ENCODE data around the gene PPIF.
A peak's percentile ranks its signal among the peaks of the same experiment; 100 is the strongest.

PPIF gene

GRCh38 chr10:79402625-79402946, 55.3 kb downstream of the PPIF start:
- H3K36me3 ChIP-seq (ENCODE audit: control insufficient read depth in 1 of 2, insufficient read depth in 2 of 2, low read length in 2 of 2): no peaks in the 10 kb centered on the region
- no peak overlapping the region for H3K27ac ChIP-seq (ENCODE audit: low read depth, low read length)
- H3K9me3 ChIP-seq (ENCODE audit: control insufficient read depth in 1 of 2, low read length in 2 of 2): no peaks in the 10 kb centered on the region
- no peaks in the 10 kb centered on the region for H3K27me3 ChIP-seq (ENCODE audit: control insufficient read depth in 1 of 2, insufficient read depth in 2 of 2, low read length in 2 of 2)
- peaks cover 47 to 58% of the 10 kb centered on the region in 2 donors for H3K4me1 ChIP-seq (ENCODE audit: control insufficient read depth in 1 of 2, insufficient read depth in 2 of 2, low read length in 2 of 2)
- no peak overlapping the region for H3K4me3 ChIP-seq (ENCODE audit: low read depth in 1 of 2, low read length in 2 of 2)
- H3K9ac ChIP-seq (ENCODE audit: low read depth in 1 of 2, low read length in 2 of 2): no peak overlapping the region

- H3K4me1 ChIP-seq (ENCODE audit: control insufficient read depth in 1 of 2, insufficient read depth in 2 of 2, low read length in 2 of 2): peaks cover 46 to 58% of the 10 kb centered on the region in 2 donors
- no peaks in the 10 kb centered on the region for H3K9me3 ChIP-seq (ENCODE audit: control insufficient read depth in 1 of 2, low read length in 2 of 2)
- H3K27ac ChIP-seq (ENCODE audit: low read depth, low read length): no peak overlapping the region
- no peaks in the 10 kb centered on the region for H3K36me3 ChIP-seq (ENCODE audit: control insufficient read depth in 1 of 2, insufficient read depth in 2 of 2, low read length in 2 of 2)
- no peak overlapping the region for H3K4me3 ChIP-seq (ENCODE audit: low read depth in 1 of 2, low read length in 2 of 2)
- H3K27me3 ChIP-seq (ENCODE audit: control insufficient read depth in 1 of 2, insufficient read depth in 2 of 2, low read length in 2 of 2): no peaks in the 10 kb centered on the region
- H3K9ac ChIP-seq (ENCODE audit: low read depth in 1 of 2, low read length in 2 of 2): no peak overlapping the region
Observed at GRCh38 chr10:79402951-79403350, 55.7 kb downstream of the PPIF start.

GRCh38 chr10:79403441-79404230, 56.4 kb downstream of the PPIF start:
- Histone ChIP-seq H3K9ac (ENCODE audit: low read depth in 1 of 2, low read length in 2 of 2) (peak overlapping the region in 1 of 2 donors; percentile 27), H3K27me3 (ENCODE audit: control insufficient read depth in 1 of 2, insufficient read depth in 2 of 2, low read length in 2 of 2) (no peaks in the 10 kb centered on the region), H3K36me3 (ENCODE audit: control insufficient read depth in 1 of 2, insufficient read depth in 2 of 2, low read length in 2 of 2) (no peaks in the 10 kb centered on the region), H3K4me3 (ENCODE audit: low read depth in 1 of 2, low read length in 2 of 2) (no peak overlapping the region), H3K27ac (ENCODE audit: low read depth, low read length) (peak overlapping the region; percentile 25), H3K4me1 (ENCODE audit: control insufficient read depth in 1 of 2, insufficient read depth in 2 of 2, low read length in 2 of 2) (peaks cover 43 to 60% of the 10 kb centered on the region in 2 donors), H3K9me3 (ENCODE audit: control insufficient read depth in 1 of 2, low read length in 2 of 2) (no peaks in the 10 kb centered on the region)

- Histone ChIP-seq H3K4me3 (ENCODE audit: low read depth in 1 of 2, low read length in 2 of 2) (no peak overlapping the region), H3K4me1 (ENCODE audit: control insufficient read depth in 1 of 2, insufficient read depth in 2 of 2, low read length in 2 of 2) (peaks cover 45 to 57% of the 10 kb centered on the region in 2 donors)
Observed at GRCh38 chr10:79404231-79404609, 57.0 kb downstream of the PPIF start.

GRCh38 chr10:79404690-79405131, 57.4 kb downstream of the PPIF start:
- H3K4me3 ChIP-seq (ENCODE audit: low read depth in 1 of 2, low read length in 2 of 2): no peak overlapping the region
- H3K27me3 ChIP-seq (ENCODE audit: control insufficient read depth in 1 of 2, insufficient read depth in 2 of 2, low read length in 2 of 2): no peaks in the 10 kb centered on the region
- no peak overlapping the region for H3K27ac ChIP-seq (ENCODE audit: low read depth, low read length)
- peaks cover 48 to 53% of the 10 kb centered on the region in 2 donors for H3K4me1 ChIP-seq (ENCODE audit: control insufficient read depth in 1 of 2, insufficient read depth in 2 of 2, low read length in 2 of 2)
- no peaks in the 10 kb centered on the region for H3K36me3 ChIP-seq (ENCODE audit: control insufficient read depth in 1 of 2, insufficient read depth in 2 of 2, low read length in 2 of 2)
- no peak overlapping the region for H3K9ac ChIP-seq (ENCODE audit: low read depth in 1 of 2, low read length in 2 of 2)
- no peaks in the 10 kb centered on the region for H3K9me3 ChIP-seq (ENCODE audit: control insufficient read depth in 1 of 2, low read length in 2 of 2)

More at GRCh38 chr10:79404231-79404609, 57.0 kb downstream of the PPIF start:
- Histone ChIP-seq H3K9ac (ENCODE audit: low read depth in 1 of 2, low read length in 2 of 2) (peak overlapping the region in 1 of 2 donors; percentile 27), H3K27ac (ENCODE audit: low read depth, low read length) (peak overlapping the region; percentile 25), H3K27me3 (ENCODE audit: control insufficient read depth in 1 of 2, insufficient read depth in 2 of 2, low read length in 2 of 2) (no peaks in the 10 kb centered on the region), H3K36me3 (ENCODE audit: control insufficient read depth in 1 of 2, insufficient read depth in 2 of 2, low read length in 2 of 2) (no peaks in the 10 kb centered on the region), H3K9me3 (ENCODE audit: control insufficient read depth in 1 of 2, low read length in 2 of 2) (no peaks in the 10 kb centered on the region)

Data from duodenal mucosa (tissue), 2 donors.